ENCODE results near the gene TPD52L1. TPM values are rescaled to one million over a fixed set of nuclear protein-coding genes. Genes with fewer than 3 reads are reported as not detected.
A peak's percentile ranks its signal among the peaks of the same experiment; 100 is the strongest.

Gene TPD52L1
- total and polyA plus RNA-seq, 10 donors: 0.80 to 9.1 (median 3.9) TPM

GRCh38 chr6:125198398-125198937, 44.9 kb downstream of the TPD52L1 start:
- Histone ChIP-seq H3K9me3 (no peaks in the 10 kb centered on the region), H3K4me3 (no peak overlapping the region), H3K27me3 (replicated peaks in 1 of 7) (no peaks in the 10 kb centered on the region), H3K36me3 (no peaks in the 10 kb centered on the region), H3K27ac (peak overlapping the region in 4 of 8 donors; percentile 45 to 61 (median 55)), H3K4me1 (peaks cover 0 to 26% (median 11%) of the 10 kb centered on the region in 6 donors)
- DNase-seq: no peak
- WGBS, 5 donors: 50 to 77% (median 58%) methylated on average over 6 of the region's 6 CpGs
- TF ChIP-seq CTCF (IDR thresholded peaks at IDR 0.05 in 8 of 11, conservative IDR thresholded peaks at IDR 0.05 in 3 of 11): no peak
- TF ChIP-seq POLR2A (IDR thresholded peaks at IDR 0.05): no peak
- no peak for TF ChIP-seq POLR2AphosphoS5 (IDR thresholded peaks at IDR 0.05)
- intact Hi-C loops (cut with DNase I; ENCODE audit: low total_unique reads): no loop called here

- peaks cover 0 to 26% (median 11%) of the 10 kb centered on the region in 6 donors for H3K4me1 ChIP-seq
Observed at GRCh38 chr6:125200941-125201340, 47.4 kb downstream of the TPD52L1 start.

GRCh38 chr6:125201961-125202729, 48.6 kb downstream of the TPD52L1 start:
- H3K36me3 ChIP-seq: no peaks in the 10 kb centered on the region
- peak overlapping the region in 1 of 8 donors; percentile 19 for H3K27ac ChIP-seq
- TF ChIP-seq POLR2AphosphoS5 (IDR thresholded peaks at IDR 0.05) (peak in 1 of 3 donors; percentile 20), CTCF (IDR thresholded peaks at IDR 0.05 in 8 of 11, conservative IDR thresholded peaks at IDR 0.05 in 3 of 11) (no peak)
- 40 to 64% (median 42%) methylated on average over 7 of the region's 7 CpGs for WGBS, 5 donors
- no peak overlapping the region for H3K4me3 ChIP-seq
- no peaks in the 10 kb centered on the region for H3K9me3 ChIP-seq
- intact Hi-C loops (cut with DNase I; ENCODE audit: low total_unique reads): no loop called here
- no peaks in the 10 kb centered on the region for H3K27me3 ChIP-seq (replicated peaks in 1 of 7)
- peaks cover 0 to 20% (median 11%) of the 10 kb centered on the region in 6 donors for H3K4me1 ChIP-seq
- DNase-seq: no peak

More at GRCh38 chr6:125200941-125201340, 47.4 kb downstream of the TPD52L1 start:
- DNase-seq: no peak
- Histone ChIP-seq H3K36me3 (no peaks in the 10 kb centered on the region), H3K9me3 (no peaks in the 10 kb centered on the region), H3K27me3 (replicated peaks in 1 of 7) (no peaks in the 10 kb centered on the region), H3K27ac (no peak overlapping the region), H3K4me3 (no peak overlapping the region)
- TF ChIP-seq POLR2A (IDR thresholded peaks at IDR 0.05) (no peak), POLR2AphosphoS5 (IDR thresholded peaks at IDR 0.05) (no peak), CTCF (IDR thresholded peaks at IDR 0.05 in 8 of 11, conservative IDR thresholded peaks at IDR 0.05 in 3 of 11) (no peak)
- WGBS, 5 donors: 79 to 85% (median 84%) methylated on average over 3 of the region's 3 CpGs
- intact Hi-C loops (cut with DNase I; ENCODE audit: low total_unique reads): no loop called here

GRCh38 chr6:125203395-125203794, 49.8 kb downstream of the TPD52L1 start:
- Histone ChIP-seq H3K36me3 (no peaks in the 10 kb centered on the region), H3K27me3 (replicated peaks in 1 of 7) (no peaks in the 10 kb centered on the region), H3K4me1 (peaks cover 0 to 7% (median 2%) of the 10 kb centered on the region in 6 donors), H3K27ac (no peak overlapping the region), H3K4me3 (no peak overlapping the region), H3K9me3 (no peaks in the 10 kb centered on the region)
- TF ChIP-seq CTCF (IDR thresholded peaks at IDR 0.05 in 8 of 11, conservative IDR thresholded peaks at IDR 0.05 in 3 of 11): no peak
- TF ChIP-seq POLR2AphosphoS5 (IDR thresholded peaks at IDR 0.05): no peak
- no peak for TF ChIP-seq POLR2A (IDR thresholded peaks at IDR 0.05)
- DNase-seq: no peak
- intact Hi-C loops (cut with DNase I; ENCODE audit: low total_unique reads): no loop called here
